Measurements from ENCODE around the gene MAP3K7.

The MAP3K7 gene

DNA sequence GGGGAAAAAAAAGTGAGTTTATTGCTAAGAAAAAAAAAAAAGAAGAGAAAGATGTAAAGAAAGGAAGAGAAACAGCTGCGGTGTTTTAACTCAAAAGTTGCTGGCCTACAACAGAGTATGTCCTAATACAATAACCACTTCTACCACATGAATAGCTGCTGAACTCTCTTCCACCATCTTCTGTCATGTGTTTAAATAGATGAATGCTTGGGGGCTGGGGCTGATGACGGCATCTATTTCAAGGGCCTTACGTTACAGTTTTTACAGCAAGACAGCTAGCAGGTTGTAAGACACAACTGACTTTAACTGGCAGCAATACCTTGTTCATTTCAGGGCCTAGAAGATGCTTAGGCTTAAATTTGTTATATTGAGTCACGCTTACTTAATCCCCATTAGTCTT, 50.4 kb downstream of the MAP3K7 start:
- no peak overlapping the region for H3K9ac ChIP-seq (ENCODE audit: low read depth in 1 of 2, low read length in 2 of 2)
- peaks cover 0 to 11% of the 10 kb centered on the region in 2 donors for H3K36me3 ChIP-seq (ENCODE audit: control insufficient read depth in 1 of 2, insufficient read depth in 2 of 2, low read length in 2 of 2)
- no peaks in the 10 kb centered on the region for H3K9me3 ChIP-seq (ENCODE audit: control insufficient read depth in 1 of 2, low read length in 2 of 2)
- no peak overlapping the region for H3K4me3 ChIP-seq (ENCODE audit: low read depth in 1 of 2, low read length in 2 of 2)
- H3K4me1 ChIP-seq (ENCODE audit: control insufficient read depth in 1 of 2, insufficient read depth in 2 of 2, low read length in 2 of 2), result peaks cover 4 to 17% of the 10 kb centered on the region in 2 donors
- H3K27ac ChIP-seq (ENCODE audit: low read depth, low read length), result no peak overlapping the region
- H3K27me3 ChIP-seq (ENCODE audit: control insufficient read depth in 1 of 2, insufficient read depth in 2 of 2, low read length in 2 of 2), result no peaks in the 10 kb centered on the region

GRCh38 chr6:90534337-90535025, 52.4 kb downstream of the MAP3K7 start:
- Histone ChIP-seq H3K27me3 (ENCODE audit: control insufficient read depth in 1 of 2, insufficient read depth in 2 of 2, low read length in 2 of 2) (no peaks in the 10 kb centered on the region), H3K27ac (ENCODE audit: low read depth, low read length) (no peak overlapping the region), H3K36me3 (ENCODE audit: control insufficient read depth in 1 of 2, insufficient read depth in 2 of 2, low read length in 2 of 2) (peaks cover 0 to 13% of the 10 kb centered on the region in 2 donors), H3K4me3 (ENCODE audit: low read depth in 1 of 2, low read length in 2 of 2) (no peak overlapping the region), H3K9ac (ENCODE audit: low read depth in 1 of 2, low read length in 2 of 2) (no peak overlapping the region), H3K4me1 (ENCODE audit: control insufficient read depth in 1 of 2, insufficient read depth in 2 of 2, low read length in 2 of 2) (peaks cover 4 to 17% of the 10 kb centered on the region in 2 donors), H3K9me3 (ENCODE audit: control insufficient read depth in 1 of 2, low read length in 2 of 2) (no peaks in the 10 kb centered on the region)

GRCh38 chr6:90533615-90534336, 53.1 kb downstream of the MAP3K7 start:
- peaks cover 4 to 10% of the 10 kb centered on the region in 2 donors for H3K4me1 ChIP-seq (ENCODE audit: control insufficient read depth in 1 of 2, insufficient read depth in 2 of 2, low read length in 2 of 2)
- peaks cover 0 to 13% of the 10 kb centered on the region in 2 donors for H3K36me3 ChIP-seq (ENCODE audit: control insufficient read depth in 1 of 2, insufficient read depth in 2 of 2, low read length in 2 of 2)
- H3K9me3 ChIP-seq (ENCODE audit: control insufficient read depth in 1 of 2, low read length in 2 of 2), result no peaks in the 10 kb centered on the region
- H3K9ac ChIP-seq (ENCODE audit: low read depth in 1 of 2, low read length in 2 of 2), result no peak overlapping the region
- H3K27me3 ChIP-seq (ENCODE audit: control insufficient read depth in 1 of 2, insufficient read depth in 2 of 2, low read length in 2 of 2), result no peaks in the 10 kb centered on the region
- no peak overlapping the region for H3K4me3 ChIP-seq (ENCODE audit: low read depth in 1 of 2, low read length in 2 of 2)
- H3K27ac ChIP-seq (ENCODE audit: low read depth, low read length), result no peak overlapping the region

DNA sequence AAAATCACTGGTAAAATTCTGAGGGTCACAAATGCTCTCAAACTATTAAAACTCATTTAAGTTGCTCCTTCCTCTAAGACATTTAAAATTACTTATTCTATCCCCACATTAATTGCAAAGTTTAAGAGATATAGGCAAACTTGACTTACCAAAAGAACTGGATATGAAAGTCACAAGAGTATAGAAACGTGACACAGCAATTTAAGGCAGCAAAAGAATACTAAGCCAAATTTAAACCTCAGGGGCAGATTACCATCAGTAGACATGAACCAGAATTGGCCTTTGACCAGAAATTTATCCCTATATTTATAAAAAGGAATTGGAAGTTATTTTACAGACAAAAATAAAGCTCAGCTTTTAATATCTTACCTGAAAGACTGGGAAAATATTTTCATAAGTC, 56.0 kb downstream of the MAP3K7 start:
- Histone ChIP-seq H3K4me3 (ENCODE audit: low read depth in 1 of 2, low read length in 2 of 2) (no peak overlapping the region), H3K9ac (ENCODE audit: low read depth in 1 of 2, low read length in 2 of 2) (no peak overlapping the region), H3K27ac (ENCODE audit: low read depth, low read length) (no peak overlapping the region), H3K27me3 (ENCODE audit: control insufficient read depth in 1 of 2, insufficient read depth in 2 of 2, low read length in 2 of 2) (no peaks in the 10 kb centered on the region), H3K4me1 (ENCODE audit: control insufficient read depth in 1 of 2, insufficient read depth in 2 of 2, low read length in 2 of 2) (no peaks in the 10 kb centered on the region), H3K9me3 (ENCODE audit: control insufficient read depth in 1 of 2, low read length in 2 of 2) (no peaks in the 10 kb centered on the region), H3K36me3 (ENCODE audit: control insufficient read depth in 1 of 2, insufficient read depth in 2 of 2, low read length in 2 of 2) (peaks cover 0 to 13% of the 10 kb centered on the region in 2 donors)

GRCh38 chr6:90525421-90525820, 61.5 kb downstream of the MAP3K7 start:
- H3K27me3 ChIP-seq (ENCODE audit: control insufficient read depth in 1 of 2, insufficient read depth in 2 of 2, low read length in 2 of 2), result no peaks in the 10 kb centered on the region
- H3K36me3 ChIP-seq (ENCODE audit: control insufficient read depth in 1 of 2, insufficient read depth in 2 of 2, low read length in 2 of 2), result peaks cover 4 to 12% of the 10 kb centered on the region in 2 donors
- H3K9ac ChIP-seq (ENCODE audit: low read depth in 1 of 2, low read length in 2 of 2), result no peak overlapping the region
- H3K4me3 ChIP-seq (ENCODE audit: low read depth in 1 of 2, low read length in 2 of 2), result no peak overlapping the region
- H3K4me1 ChIP-seq (ENCODE audit: control insufficient read depth in 1 of 2, insufficient read depth in 2 of 2, low read length in 2 of 2), result no peaks in the 10 kb centered on the region
- no peaks in the 10 kb centered on the region for H3K9me3 ChIP-seq (ENCODE audit: control insufficient read depth in 1 of 2, low read length in 2 of 2)
- no peak overlapping the region for H3K27ac ChIP-seq (ENCODE audit: low read depth, low read length)

GRCh38 chr6:90523779-90524310, 63.0 kb downstream of the MAP3K7 start:
- no peaks in the 10 kb centered on the region for H3K27me3 ChIP-seq (ENCODE audit: control insufficient read depth in 1 of 2, insufficient read depth in 2 of 2, low read length in 2 of 2)
- no peak overlapping the region for H3K27ac ChIP-seq (ENCODE audit: low read depth, low read length)
- H3K36me3 ChIP-seq (ENCODE audit: control insufficient read depth in 1 of 2, insufficient read depth in 2 of 2, low read length in 2 of 2), result peaks cover 4 to 17% of the 10 kb centered on the region in 2 donors
- H3K4me1 ChIP-seq (ENCODE audit: control insufficient read depth in 1 of 2, insufficient read depth in 2 of 2, low read length in 2 of 2), result no peaks in the 10 kb centered on the region
- no peak overlapping the region for H3K9ac ChIP-seq (ENCODE audit: low read depth in 1 of 2, low read length in 2 of 2)
- no peaks in the 10 kb centered on the region for H3K9me3 ChIP-seq (ENCODE audit: control insufficient read depth in 1 of 2, low read length in 2 of 2)
- no peak overlapping the region for H3K4me3 ChIP-seq (ENCODE audit: low read depth in 1 of 2, low read length in 2 of 2)

GRCh38 chr6:90521955-90522354, 64.9 kb downstream of the MAP3K7 start:
- H3K9ac ChIP-seq (ENCODE audit: low read depth in 1 of 2, low read length in 2 of 2), result no peak overlapping the region
- no peaks in the 10 kb centered on the region for H3K4me1 ChIP-seq (ENCODE audit: control insufficient read depth in 1 of 2, insufficient read depth in 2 of 2, low read length in 2 of 2)
- H3K9me3 ChIP-seq (ENCODE audit: control insufficient read depth in 1 of 2, low read length in 2 of 2), result no peaks in the 10 kb centered on the region
- no peak overlapping the region for H3K4me3 ChIP-seq (ENCODE audit: low read depth in 1 of 2, low read length in 2 of 2)
- peaks cover 4 to 22% of the 10 kb centered on the region in 2 donors for H3K36me3 ChIP-seq (ENCODE audit: control insufficient read depth in 1 of 2, insufficient read depth in 2 of 2, low read length in 2 of 2)
- H3K27me3 ChIP-seq (ENCODE audit: control insufficient read depth in 1 of 2, insufficient read depth in 2 of 2, low read length in 2 of 2), result no peaks in the 10 kb centered on the region
- H3K27ac ChIP-seq (ENCODE audit: low read depth, low read length), result no peak overlapping the region

DNA sequence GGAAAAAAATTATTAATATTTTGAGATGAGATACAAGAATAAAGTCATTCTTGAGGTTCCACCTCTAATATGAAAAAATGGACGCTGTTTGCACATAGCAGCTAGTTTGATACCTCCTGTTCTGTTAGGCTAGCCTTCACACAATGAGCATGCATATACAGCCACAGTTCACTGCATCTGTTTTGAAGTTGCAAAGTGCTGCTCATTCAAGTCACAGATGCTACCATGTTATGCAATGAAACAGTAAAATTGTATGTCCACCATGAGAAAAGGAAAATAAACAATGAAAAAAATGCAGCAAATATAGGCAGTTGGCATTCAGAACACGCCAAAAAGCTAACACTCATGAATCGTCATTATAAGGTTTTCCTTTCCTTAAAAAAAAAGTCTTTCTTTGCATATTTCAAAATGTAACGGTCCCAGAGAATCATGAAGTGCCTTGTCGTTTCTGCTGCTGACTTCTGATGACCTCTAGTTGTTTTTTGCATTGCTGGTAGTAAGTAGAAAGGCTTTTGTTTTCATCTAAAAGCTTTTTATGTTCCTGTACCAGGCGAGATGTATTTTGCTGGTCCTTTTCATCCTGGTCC, 70.7 kb downstream of the MAP3K7 start:
- Histone ChIP-seq H3K9ac (ENCODE audit: low read depth in 1 of 2, low read length in 2 of 2) (no peak overlapping the region), H3K36me3 (ENCODE audit: control insufficient read depth in 1 of 2, insufficient read depth in 2 of 2, low read length in 2 of 2) (peaks cover 16 to 27% of the 10 kb centered on the region in 2 donors), H3K4me1 (ENCODE audit: control insufficient read depth in 1 of 2, insufficient read depth in 2 of 2, low read length in 2 of 2) (no peaks in the 10 kb centered on the region), H3K27me3 (ENCODE audit: control insufficient read depth in 1 of 2, insufficient read depth in 2 of 2, low read length in 2 of 2) (no peaks in the 10 kb centered on the region), H3K9me3 (ENCODE audit: control insufficient read depth in 1 of 2, low read length in 2 of 2) (no peaks in the 10 kb centered on the region), H3K27ac (ENCODE audit: low read depth, low read length) (no peak overlapping the region), H3K4me3 (ENCODE audit: low read depth in 1 of 2, low read length in 2 of 2) (no peak overlapping the region)

GRCh38 chr6:90514496-90514895, 72.4 kb downstream of the MAP3K7 start:
- Histone ChIP-seq H3K4me1 (ENCODE audit: control insufficient read depth in 1 of 2, insufficient read depth in 2 of 2, low read length in 2 of 2) (no peaks in the 10 kb centered on the region), H3K9ac (ENCODE audit: low read depth in 1 of 2, low read length in 2 of 2) (no peak overlapping the region), H3K4me3 (ENCODE audit: low read depth in 1 of 2, low read length in 2 of 2) (no peak overlapping the region), H3K27ac (ENCODE audit: low read depth, low read length) (no peak overlapping the region), H3K27me3 (ENCODE audit: control insufficient read depth in 1 of 2, insufficient read depth in 2 of 2, low read length in 2 of 2) (no peaks in the 10 kb centered on the region), H3K36me3 (ENCODE audit: control insufficient read depth in 1 of 2, insufficient read depth in 2 of 2, low read length in 2 of 2) (peaks cover 16 to 22% of the 10 kb centered on the region in 2 donors), H3K9me3 (ENCODE audit: control insufficient read depth in 1 of 2, low read length in 2 of 2) (no peaks in the 10 kb centered on the region)

DNA sequence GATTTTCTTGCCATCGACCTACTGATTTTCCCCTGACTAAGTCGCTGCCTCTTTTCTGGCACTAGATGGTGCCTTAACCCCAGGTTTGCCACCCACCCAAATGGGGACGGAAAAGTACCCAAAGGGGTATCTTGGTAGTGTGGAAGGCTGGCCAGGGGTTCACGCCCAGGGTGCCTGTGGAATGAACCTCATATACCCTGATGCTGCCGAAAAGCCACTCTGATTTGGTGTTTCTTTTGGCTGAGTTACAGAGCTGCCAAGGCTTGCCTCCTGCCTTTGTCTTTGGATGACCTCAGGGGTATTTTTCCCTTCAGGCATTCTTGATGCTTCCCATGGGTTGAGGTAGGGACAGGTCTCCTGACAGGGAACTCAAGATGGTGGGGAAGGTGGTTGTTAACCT, 78.1 kb downstream of the MAP3K7 start:
- no peak overlapping the region for H3K4me3 ChIP-seq (ENCODE audit: low read depth in 1 of 2, low read length in 2 of 2)

More for the DNA sequence above, 78.1 kb downstream of the MAP3K7 start:
- Histone ChIP-seq H3K27ac (ENCODE audit: low read depth, low read length) (no peak overlapping the region), H3K4me1 (ENCODE audit: control insufficient read depth in 1 of 2, insufficient read depth in 2 of 2, low read length in 2 of 2) (no peaks in the 10 kb centered on the region), H3K27me3 (ENCODE audit: control insufficient read depth in 1 of 2, insufficient read depth in 2 of 2, low read length in 2 of 2) (no peaks in the 10 kb centered on the region), H3K9ac (ENCODE audit: low read depth in 1 of 2, low read length in 2 of 2) (no peak overlapping the region), H3K36me3 (ENCODE audit: control insufficient read depth in 1 of 2, insufficient read depth in 2 of 2, low read length in 2 of 2) (peaks cover 3 to 6% of the 10 kb centered on the region in 2 donors), H3K9me3 (ENCODE audit: control insufficient read depth in 1 of 2, low read length in 2 of 2) (peaks cover 0 to 5% of the 10 kb centered on the region in 2 donors)
